UCSD-AML1 (cell line): ENCODE data around the gene TEKT3.

Experiments used
- DNase-seq: peaks from one replicate; lab custom pipeline; 2025; ENCODE audit not compliant: unreplicated experiment; lab: John Stamatoyannopoulos, UW

Gene TEKT3

GRCh38 chr17:15298176-15298575 is 43.2 kb downstream of the TEKT3 start:
- DNase-seq = no peak

GRCh38 chr17:15293558-15293957 is 47.8 kb downstream of the TEKT3 start:
- DNase-seq = no peak

- no peak for DNase-seq
Observed at GRCh38 chr17:15291674-15292361, 49.6 kb downstream of the TEKT3 start.

GRCh38 chr17:15290605-15291004 is 50.8 kb downstream of the TEKT3 start:
- no peak for DNase-seq

- no peak for DNase-seq
Observed at GRCh38 chr17:15289285-15290183, 51.9 kb downstream of the TEKT3 start.

GRCh38 chr17:15288859-15289258 is 52.5 kb downstream of the TEKT3 start:
- DNase-seq = no peak

- no peak for DNase-seq
Observed at GRCh38 chr17:15287538-15288267, 53.7 kb downstream of the TEKT3 start.

- DNase-seq = no peak
Observed at GRCh38 chr17:15285466-15285865, 55.9 kb downstream of the TEKT3 start.

- no peak for DNase-seq
Observed at GRCh38 chr17:15284537-15284936, 56.9 kb downstream of the TEKT3 start.

- no peak for DNase-seq
Observed at GRCh38 chr17:15284107-15284506, 57.3 kb downstream of the TEKT3 start.

GRCh38 chr17:15281909-15282308 is 59.5 kb downstream of the TEKT3 start:
- no peak for DNase-seq

GRCh38 chr17:15278924-15279477 is 62.4 kb downstream of the TEKT3 start:
- no peak for DNase-seq

- DNase-seq = no peak
Observed at GRCh38 chr17:15278380-15278779, 63.0 kb downstream of the TEKT3 start.

GRCh38 chr17:15274017-15274416 is 67.4 kb downstream of the TEKT3 start:
- no peak for DNase-seq

GRCh38 chr17:15273141-15273793 is 68.1 kb downstream of the TEKT3 start:
- no peak for DNase-seq

- DNase-seq = no peak
Observed at GRCh38 chr17:15271741-15272140, 69.7 kb downstream of the TEKT3 start.

- DNase-seq = no peak
Observed at GRCh38 chr17:15270628-15271381, 70.6 kb downstream of the TEKT3 start.

GRCh38 chr17:15269780-15270089 is 71.7 kb downstream of the TEKT3 start:
- DNase-seq = no peak

GRCh38 chr17:15269087-15269779 is 72.2 kb downstream of the TEKT3 start:
- DNase-seq = no peak

- no peak for DNase-seq
Observed at GRCh38 chr17:15268461-15268860, 72.9 kb downstream of the TEKT3 start.
